ENCODE results near the gene TIGD1.

TIGD1 gene

DNA sequence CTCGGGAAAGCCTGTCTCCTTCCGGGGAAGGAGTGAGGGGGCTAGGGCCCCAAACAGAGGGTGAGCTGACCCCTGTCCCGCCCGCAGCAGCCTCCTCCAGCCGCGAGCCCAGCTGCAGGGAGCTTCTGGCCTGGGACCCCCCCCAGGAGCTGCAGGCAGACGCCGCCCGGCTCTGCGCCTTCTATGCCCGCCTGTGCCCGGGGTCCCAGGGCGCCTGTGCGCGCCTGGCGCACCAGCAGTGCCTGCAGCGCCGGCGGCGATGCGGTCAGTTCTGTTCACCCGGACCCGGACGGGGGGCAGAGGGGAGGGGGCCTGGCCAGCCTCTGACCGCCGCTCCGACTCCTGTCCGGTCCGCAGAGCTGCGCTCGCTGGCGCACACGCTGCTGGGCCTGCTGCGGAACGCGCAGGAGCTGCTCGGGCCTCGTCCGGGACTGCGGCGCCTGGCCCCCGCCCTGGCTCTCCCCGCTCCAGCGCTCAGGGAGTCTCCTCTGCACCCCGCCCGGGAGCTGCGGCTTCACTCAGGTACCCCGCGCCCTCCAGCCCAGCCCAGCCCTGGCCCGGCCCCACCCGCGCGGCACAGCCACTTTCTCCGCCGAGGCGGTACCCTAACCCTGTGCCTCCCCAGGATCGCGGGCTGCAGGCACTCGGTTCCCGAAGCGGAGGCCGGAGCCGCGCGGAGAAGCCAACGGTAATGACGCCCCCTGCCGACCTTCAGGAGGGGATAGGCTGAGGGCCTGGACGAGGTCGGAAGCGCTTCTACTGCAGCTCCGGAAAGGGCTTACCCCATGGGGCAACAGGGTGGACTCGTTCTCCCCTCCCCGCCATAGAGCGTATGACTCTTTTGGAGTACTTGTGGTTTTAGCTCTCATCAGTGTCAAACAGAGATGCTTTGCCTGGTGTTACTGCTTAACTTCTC lies 26.4 kb downstream of the TIGD1 start:
- no peak for DNase-seq (ENCODE audit: low read depth)

GRCh38 chr2:232523402-232523681 lies 27.0 kb downstream of the TIGD1 start:
- no peak for DNase-seq (ENCODE audit: low read depth)

DNA sequence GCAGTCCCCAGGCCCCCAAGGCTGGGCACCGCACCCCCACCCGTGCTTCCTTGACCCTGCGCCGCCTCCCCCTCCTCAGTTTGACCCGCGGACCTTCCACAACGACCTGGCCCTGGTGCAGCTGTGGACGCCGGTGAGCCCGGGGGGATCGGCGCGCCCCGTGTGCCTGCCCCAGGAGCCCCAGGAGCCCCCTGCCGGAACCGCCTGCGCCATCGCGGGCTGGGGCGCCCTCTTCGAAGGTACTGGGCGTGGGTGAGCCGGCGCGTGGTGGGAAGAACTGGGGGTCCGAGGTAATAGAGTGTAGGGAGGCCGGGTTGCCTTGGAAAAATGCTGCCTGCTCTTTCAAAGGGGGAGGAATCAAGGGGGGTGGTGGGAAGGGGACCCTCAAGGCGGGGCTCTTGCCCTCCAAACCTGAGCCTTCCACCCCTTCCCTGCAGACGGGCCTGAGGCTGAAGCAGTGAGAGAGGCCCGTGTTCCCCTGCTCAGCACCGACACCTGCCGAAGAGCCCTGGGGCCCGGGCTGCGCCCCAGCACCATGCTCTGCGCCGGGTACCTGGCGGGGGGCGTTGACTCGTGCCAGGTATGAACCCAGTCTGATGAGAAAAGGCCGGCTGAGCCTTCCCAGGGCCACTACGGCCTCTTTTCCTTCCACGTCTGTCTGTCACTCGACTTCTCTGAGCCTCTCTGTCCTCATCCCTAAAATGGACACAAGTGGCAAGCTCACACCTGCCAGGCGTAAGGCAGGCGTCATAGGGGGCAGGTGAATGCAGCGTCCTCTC lies 27.5 kb downstream of the TIGD1 start:
- no peak for DNase-seq (ENCODE audit: low read depth)

- DNase-seq (ENCODE audit: low read depth) = peak; percentile 46
Measured at GRCh38 chr2:232521959-232522622, 28.3 kb downstream of the TIGD1 start.

DNA sequence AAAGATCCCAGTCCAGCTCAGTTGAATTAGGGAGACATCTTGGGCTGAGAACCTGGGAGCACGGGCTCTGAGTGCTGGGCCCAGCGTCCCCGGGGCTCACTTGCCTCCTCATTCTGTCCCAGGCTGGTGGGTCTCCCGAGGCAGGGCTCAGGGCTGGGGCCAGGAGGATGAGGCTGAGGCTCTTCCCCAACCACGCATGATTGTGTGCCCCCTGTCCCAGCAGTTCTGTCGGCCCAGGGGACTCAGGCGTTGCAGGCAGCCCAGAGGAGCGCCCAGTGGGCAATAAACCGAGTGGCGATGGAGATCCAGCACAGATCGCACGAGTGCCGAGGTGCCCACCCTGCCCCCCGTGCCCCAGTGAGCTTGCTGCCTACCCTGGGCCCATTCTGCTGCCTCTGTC lies 29.3 kb downstream of the TIGD1 start:
- DNase-seq (ENCODE audit: low read depth) = no peak

GRCh38 chr2:232520489-232520888 lies 29.9 kb downstream of the TIGD1 start:
- no peak for DNase-seq (ENCODE audit: low read depth)

DNA sequence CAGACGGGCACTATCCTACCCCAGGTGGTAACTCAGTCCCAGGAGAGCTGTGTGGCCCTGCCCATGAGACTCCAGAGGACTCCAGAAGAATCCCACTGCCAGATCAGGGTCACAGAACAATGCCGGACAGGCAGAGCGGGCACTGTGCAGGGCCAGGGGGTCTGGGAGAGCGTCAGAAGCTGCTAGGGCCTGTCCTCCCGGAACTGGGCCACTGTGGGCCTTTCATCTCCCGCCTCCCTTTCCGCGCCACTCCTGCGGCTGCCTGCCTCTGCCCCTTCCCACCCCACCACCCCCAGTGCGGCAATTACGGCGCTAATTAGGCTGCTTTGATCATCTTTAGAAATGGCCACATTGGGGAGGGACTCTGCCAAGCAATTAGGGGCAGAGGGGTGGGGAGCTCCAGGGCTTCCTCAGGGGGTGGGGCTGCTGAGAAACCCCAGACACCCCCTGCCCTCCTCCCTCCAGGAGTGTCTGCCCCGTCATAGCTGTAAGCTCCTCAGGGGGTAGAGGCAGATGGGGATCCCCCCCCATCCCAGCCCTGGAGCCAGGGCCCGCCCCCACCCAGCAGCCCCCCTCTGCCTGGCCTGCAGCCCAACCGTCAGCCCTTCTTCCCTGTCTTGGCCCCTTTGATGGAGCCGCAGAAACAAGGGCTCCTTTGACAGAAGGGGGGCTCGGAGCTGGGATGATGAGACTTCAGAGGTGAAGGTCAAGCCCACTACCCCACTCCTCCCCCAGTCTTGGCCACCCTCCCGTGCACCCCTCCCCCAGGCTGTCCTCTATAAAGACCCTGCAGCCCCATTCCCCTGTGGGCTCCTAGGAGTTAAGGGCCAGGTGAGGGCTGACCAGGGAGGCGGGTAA lies 30.5 kb downstream of the TIGD1 start, which contains the start of gene PRSS56:
Gene PRSS56, plus strand, starts transcription at position 808 of the 858 bp plus-strand sequence. CDS start 211 bp downstream, outside the sequence.
- no peak for DNase-seq (ENCODE audit: low read depth)

DNA sequence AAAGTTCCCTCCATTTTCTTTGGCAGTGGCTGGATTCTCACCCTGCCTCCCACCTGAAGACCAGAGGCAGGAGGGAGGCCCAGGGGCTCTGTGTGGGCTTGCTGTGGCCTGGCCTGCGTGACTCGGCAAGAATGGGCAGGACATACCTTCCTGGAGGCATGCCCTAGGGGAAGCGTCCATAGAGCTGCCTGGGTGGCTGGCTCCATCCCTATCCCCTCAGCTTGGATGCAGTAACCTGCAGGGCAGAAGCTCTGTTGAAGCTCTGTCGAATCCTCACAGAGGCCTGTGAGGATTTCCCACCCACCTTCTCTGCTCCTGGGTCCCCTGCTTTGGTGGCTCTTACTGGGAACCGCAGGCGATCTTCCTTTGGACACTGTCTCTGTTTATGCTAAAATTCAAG lies 31.5 kb downstream of the TIGD1 start:
- DNase-seq (ENCODE audit: low read depth) = no peak

GRCh38 chr2:232516551-232516950 lies 33.8 kb downstream of the TIGD1 start:
- DNase-seq (ENCODE audit: low read depth) = no peak

DNA sequence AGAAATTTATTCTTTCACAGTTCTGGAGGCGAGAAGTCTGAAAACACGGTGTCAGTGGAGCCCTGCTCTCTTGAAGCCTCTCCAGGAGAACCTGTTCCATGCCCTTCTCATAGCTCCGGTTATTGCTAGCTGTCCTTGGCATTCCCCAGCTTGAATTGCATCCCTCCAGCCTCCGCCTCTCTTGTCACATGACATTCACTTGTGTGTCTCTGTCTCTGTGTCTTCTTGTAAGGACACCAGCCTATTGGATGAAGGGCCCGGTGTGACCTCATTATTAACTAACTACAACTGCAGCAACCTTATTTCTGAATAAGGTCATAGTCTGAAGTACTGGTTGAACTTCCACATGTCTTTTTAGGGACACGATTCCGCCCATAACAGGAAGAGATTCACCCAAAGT lies 34.7 kb downstream of the TIGD1 start:
- DNase-seq (ENCODE audit: low read depth) = no peak

GRCh38 chr2:232513353-232513752 lies 37.0 kb downstream of the TIGD1 start:
- DNase-seq (ENCODE audit: low read depth) = no peak

GRCh38 chr2:232512602-232513001 lies 37.8 kb downstream of the TIGD1 start:
- no peak for DNase-seq (ENCODE audit: low read depth)

DNA sequence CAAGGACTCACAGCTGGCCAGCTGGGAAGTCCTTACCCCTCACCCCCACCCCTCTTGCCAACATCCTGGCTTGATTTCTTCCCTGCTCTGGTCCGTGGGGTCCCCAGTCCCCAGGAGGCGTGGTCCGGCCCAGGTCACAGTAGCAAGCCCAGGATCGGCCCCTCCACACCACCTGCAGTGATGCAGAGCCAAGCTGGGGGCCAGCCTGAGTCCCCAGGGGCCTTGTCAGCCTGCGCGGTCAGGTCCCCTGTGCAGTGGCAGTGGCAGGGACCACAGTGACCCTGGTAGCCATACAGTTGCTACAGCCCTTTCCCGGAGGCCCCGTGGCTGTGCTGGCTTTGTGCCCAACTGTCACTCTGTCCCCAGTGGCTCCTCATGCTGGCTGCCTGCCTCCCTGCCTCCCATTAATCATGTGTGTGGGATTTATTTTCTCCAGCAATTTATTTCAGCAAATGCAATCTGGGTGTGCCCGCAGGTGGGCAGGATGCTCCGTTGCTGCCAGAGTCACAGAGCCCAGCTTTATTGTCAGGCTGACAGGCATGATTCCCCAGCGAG lies 38.9 kb downstream of the TIGD1 start:
- DNase-seq (ENCODE audit: low read depth) = no peak

DNA sequence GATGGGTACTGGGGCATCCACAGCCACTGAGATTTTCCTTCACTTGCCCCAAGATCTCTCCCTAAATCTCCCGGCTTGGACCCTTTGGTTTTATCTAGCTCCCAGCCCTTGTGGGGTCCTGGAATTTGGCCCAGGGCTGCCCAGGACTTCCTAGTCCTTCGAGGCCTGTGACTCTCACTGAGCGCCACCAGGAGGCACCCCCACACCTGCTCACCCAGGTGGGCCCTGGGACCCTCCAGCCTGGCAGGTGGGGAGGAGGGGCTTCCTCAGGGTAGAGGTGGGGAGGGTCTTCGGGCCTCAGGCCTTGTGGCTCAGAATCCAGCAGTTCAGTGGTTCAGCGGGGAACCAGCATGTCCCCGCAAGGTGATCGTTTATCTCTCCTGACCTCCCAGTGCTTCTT lies 42.1 kb downstream of the TIGD1 start:
- DNase-seq (ENCODE audit: low read depth) = no peak

GRCh38 chr2:232506709-232507108 lies 43.6 kb downstream of the TIGD1 start:
- no peak for DNase-seq (ENCODE audit: low read depth)

- no peak for DNase-seq (ENCODE audit: low read depth)
Measured at GRCh38 chr2:232505856-232506255, 44.5 kb downstream of the TIGD1 start.

GRCh38 chr2:232504438-232504837 lies 45.9 kb downstream of the TIGD1 start:
- no peak for DNase-seq (ENCODE audit: low read depth)

DNA sequence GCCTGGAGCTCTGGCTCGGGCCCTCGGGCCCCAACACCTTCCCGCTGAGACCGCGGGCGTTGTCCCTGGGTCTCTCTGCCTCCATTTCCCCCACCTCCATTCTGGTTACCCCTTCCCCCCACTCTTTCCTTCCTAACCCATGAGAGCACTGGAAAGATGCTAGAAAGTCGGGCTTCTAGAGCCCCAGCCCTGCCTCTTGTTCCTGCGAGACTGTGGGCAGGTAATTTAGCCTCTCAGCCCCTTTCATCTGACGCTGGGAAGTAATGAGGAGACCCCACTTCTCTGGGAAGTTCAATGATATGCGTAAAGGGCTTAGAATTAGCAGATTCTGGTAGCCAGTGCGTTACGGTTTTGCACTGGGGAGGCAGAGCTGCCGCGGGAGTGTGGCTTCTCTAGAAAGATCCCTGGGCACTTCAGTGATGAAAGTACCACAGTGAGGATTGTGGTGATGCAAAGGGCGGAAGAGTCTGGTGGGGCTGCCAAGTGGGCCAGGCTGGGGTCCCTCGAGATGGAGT lies 46.5 kb downstream of the TIGD1 start:
- no peak for DNase-seq (ENCODE audit: low read depth)

- DNase-seq (ENCODE audit: low read depth) = peak; percentile 52
Measured at GRCh38 chr2:232502911-232503808, 47.2 kb downstream of the TIGD1 start.

GRCh38 chr2:232502511-232502910 lies 47.8 kb downstream of the TIGD1 start:
- DNase-seq (ENCODE audit: low read depth) = peak; percentile 13

Data from stimulated activated CD4-positive, alpha-beta T cell treated with anti-CD3 and anti-CD28 coated beads, Interleukin-2, amount 100 ng/mL, for 4 hours (primary cell).